CD4-positive, alpha-beta T cell treated with Interleukin-2 at 100 ng/mL for 4 hours (primary cell): ENCODE results near the gene SLC44A5.
"Not testable (repeated sequence)": the region's sequence is repeated elsewhere in the genome, so short reads cannot be mapped to it uniquely, and the experiment has no call there.

ENCODE experiments used
- DNase-seq: peaks from one replicate; pipeline ENCODE4 v3.0.0-alpha.2; 2020; ENCODE audit warnings: low spot score

Gene SLC44A5

GRCh38 chr1:75611014-75611413, at the start of gene SLC44A5:
TSS of gene SLC44A5 (minus strand) at chr1:75611114. CDS start at chr1:75541447, 69,667 bp downstream.
- DNase-seq: no peak

GRCh38 chr1:75655931-75656330, 45.0 kb upstream of the SLC44A5 start:
- no peak for DNase-seq

- not testable (repeated sequence) for DNase-seq
Observed at GRCh38 chr1:75647183-75647582, 36.3 kb upstream of the SLC44A5 start.

GRCh38 chr1:75645153-75645552, 34.2 kb upstream of the SLC44A5 start:
- not testable (repeated sequence) for DNase-seq

- DNase-seq: no peak
Observed at GRCh38 chr1:75643460-75643859, 32.5 kb upstream of the SLC44A5 start.

- no peak for DNase-seq
Observed at GRCh38 chr1:75641325-75641724, 30.4 kb upstream of the SLC44A5 start.

- no peak for DNase-seq
Observed at GRCh38 chr1:75640137-75640536, 29.2 kb upstream of the SLC44A5 start.

- DNase-seq: no peak
Observed at GRCh38 chr1:75632350-75632949, 21.5 kb upstream of the SLC44A5 start.

- no peak for DNase-seq
Observed at GRCh38 chr1:75630998-75631397, 20.1 kb upstream of the SLC44A5 start.

- no peak for DNase-seq
Observed at GRCh38 chr1:75630004-75630594, 19.2 kb upstream of the SLC44A5 start.

GRCh38 chr1:75625795-75626194, 14.9 kb upstream of the SLC44A5 start:
- no peak for DNase-seq

GRCh38 chr1:75618382-75618781, 7.5 kb upstream of the SLC44A5 start:
- DNase-seq: no peak

GRCh38 chr1:75616436-75617433, 5.8 kb upstream of the SLC44A5 start:
- no peak for DNase-seq

- DNase-seq: no peak
Observed at GRCh38 chr1:75615613-75616435, 4.9 kb upstream of the SLC44A5 start.

GRCh38 chr1:75614399-75614756, 3.5 kb upstream of the SLC44A5 start:
- DNase-seq: no peak

GRCh38 chr1:75613916-75614315, 3.0 kb upstream of the SLC44A5 start:
- DNase-seq: no peak

- no peak for DNase-seq
Observed at GRCh38 chr1:75612976-75613375, 2.1 kb upstream of the SLC44A5 start.

- DNase-seq: no peak
Observed at GRCh38 chr1:75602486-75602885, 8.4 kb downstream of the SLC44A5 start.

GRCh38 chr1:75600781-75601180, 10.1 kb downstream of the SLC44A5 start:
- DNase-seq: no peak

GRCh38 chr1:75594327-75594726, 16.6 kb downstream of the SLC44A5 start:
- DNase-seq: no peak

- DNase-seq: not testable (repeated sequence)
Observed at GRCh38 chr1:75593457-75593856, 17.5 kb downstream of the SLC44A5 start.

GRCh38 chr1:75589637-75590036, 21.3 kb downstream of the SLC44A5 start:
- no peak for DNase-seq
